Activated CD8-positive, alpha-beta T cell treated with anti-CD3 and anti-CD28 coated beads for 36 hours (primary cell): ENCODE data around the gene ZNF484. TPM values are rescaled to one million over a fixed set of nuclear protein-coding genes. Genes with fewer than 3 reads are reported as not detected.
"Not testable (repeated sequence)": the region's sequence is repeated elsewhere in the genome, so short reads cannot be mapped to it uniquely, and the experiment has no call there.

Experiments
- ATAC-seq: fragments of 200-7000 bp; cut with Tn5 transposase; one replicate; pipeline ENCODE4 v1.10.0; 2021; ENCODE audit warnings: mild to moderate bottlenecking, moderate library complexity
- CTCF ChIA-PET: fragments of 350-600 bp; sonication (Branson Sonifier 250); formaldehyde crosslinking; loops from one replicate; lab custom pipeline; 2021; ENCODE audit warnings: antibody characterized with exemption; lab: Charles Lee
- POLR2A ChIA-PET: fragments of 350-600 bp; sonication (Branson Sonifier 250); formaldehyde crosslinking; loops from one replicate; lab custom pipeline; 2021; ENCODE audit warnings: antibody characterized with exemption; lab: Charles Lee
- DNase-seq: peaks from one replicate; pipeline ENCODE4 v3.0.0-alpha.2; 2020
- H3K27ac Mint-ChIP-seq: one replicate; pipeline ENCODE4 v1.8.0; 2021; ENCODE audit warnings: mild to moderate bottlenecking, mixed read lengths
- H3K27me3 Mint-ChIP-seq: one replicate; pipeline ENCODE4 v1.8.0; 2021; ENCODE audit warnings: mixed read lengths
- H3K36me3 Mint-ChIP-seq: one replicate; pipeline ENCODE4 v1.8.0; 2021; ENCODE audit warnings: low read depth, mixed read lengths
- H3K4me1 Mint-ChIP-seq: one replicate; pipeline ENCODE4 v1.8.0; 2021; ENCODE audit warnings: low read depth, mixed read lengths
- H3K4me3 Mint-ChIP-seq: one replicate; pipeline ENCODE4 v1.8.0; 2021; ENCODE audit warnings: mild to moderate bottlenecking, moderate library complexity, mixed read lengths
- H3K9me3 Mint-ChIP-seq: one replicate; pipeline ENCODE4 v1.8.0; 2021; ENCODE audit warnings: mixed read lengths
- CTCF ChIP-seq: fragments of 200-600 bp; IDR thresholded peaks from one replicate; pipeline ENCODE4 v1.8.0; 2022; ENCODE audit warnings: antibody characterized with exemption, mild to moderate bottlenecking
- intact Hi-C: fragments of 100-400 bp; cut with micrococcal nuclease; formaldehyde crosslinking; loops from one replicate; pipeline ENCODE4 v1.10.0; 2022
- total RNA-seq, 2 experiments: library from RNA; stranded (reverse); gene quantifications; one replicate each; pipeline ENCODE4 v1.2.3, GENCODE V29; 2021

The ZNF484 gene
- total RNA-seq, 2 experiments from 2014 or later: 5.8 to 6.2 TPM

GRCh38 chr9:92820964-92821363 lies 56.9 kb downstream of the ZNF484 start:
- Mint-ChIP-seq H3K4me3 (no peak overlapping the region), H3K9me3 (no peaks in the 10 kb centered on the region), H3K27me3 (peaks cover 20% of the 10 kb centered on the region), H3K36me3 (no peaks in the 10 kb centered on the region), H3K4me1 (no peaks in the 10 kb centered on the region), H3K27ac (no peak overlapping the region)
- ChIA-PET CTCF (interaction anchor here (1.1 to 1.5 kb wide), 2 partner anchors 12 to 13 kb away, joined by 3 to 4 read pairs; no protein-coding TSS in a partner anchor), POLR2A (no interaction called here)
- intact Hi-C loops: no loop called here
- DNase-seq (no peak), ATAC-seq (peak; percentile 30)
- no peak for TF ChIP-seq CTCF

GRCh38 chr9:92819898-92820297 lies 57.9 kb downstream of the ZNF484 start:
- POLR2A ChIA-PET, intact Hi-C loops, H3K9me3 Mint-ChIP-seq, H3K36me3 Mint-ChIP-seq, H3K27ac Mint-ChIP-seq, H3K4me1 Mint-ChIP-seq, DNase-seq, H3K4me3 Mint-ChIP-seq: not testable (repeated sequence)
- CTCF ChIA-PET: interaction anchor here (1.1 to 1.5 kb wide), 3 partner anchors 11 to 184 kb away, joined by 3 to 4 read pairs (median 3); no protein-coding TSS in a partner anchor
- H3K27me3 Mint-ChIP-seq: peaks cover 23% of the 10 kb centered on the region
- peak; percentile 67 for ATAC-seq

- peak; percentile 11 for DNase-seq
- Mint-ChIP-seq H3K4me1 (peaks cover 20% of the 10 kb centered on the region), H3K27me3 (peaks cover 58% of the 10 kb centered on the region), H3K4me3 (peak overlapping the region; percentile 78)
- intact Hi-C loops, ATAC-seq, POLR2A ChIA-PET, H3K27ac Mint-ChIP-seq, H3K36me3 Mint-ChIP-seq, H3K9me3 Mint-ChIP-seq: not testable (repeated sequence)
- CTCF ChIA-PET: interaction anchor here (0.7 to 1.5 kb wide), 7 partner anchors 11 to 94 kb away, joined by 3 to 4 read pairs (median 3); no protein-coding TSS in a partner anchor
These were observed 68.1 kb downstream of the ZNF484 start for GRCh38 chr9:92809629-92810326.

GRCh38 chr9:92808726-92809451 lies 68.9 kb downstream of the ZNF484 start:
- Mint-ChIP-seq H3K4me3 (peak overlapping the region; percentile 78), H3K9me3 (no peaks in the 10 kb centered on the region), H3K27me3 (peaks cover 52% of the 10 kb centered on the region), H3K27ac (peak overlapping the region; percentile 78), H3K36me3 (no peaks in the 10 kb centered on the region), H3K4me1 (peaks cover 15% of the 10 kb centered on the region)
- CTCF ChIA-PET: interaction anchor here (0.7 to 1.5 kb wide), 6 partner anchors 10 to 93 kb away, joined by 3 to 4 read pairs (median 3); no protein-coding TSS in a partner anchor
- POLR2A ChIA-PET: interaction anchor here (1.3 kb wide), 1 partner anchor 59 kb away, joined by 3 read pairs; no protein-coding TSS in a partner anchor
- no peak for TF ChIP-seq CTCF
- intact Hi-C loops: no loop called here
- ATAC-seq (peak; percentile 70), DNase-seq (peak; percentile 75)

GRCh38 chr9:92807757-92808725 lies 69.8 kb downstream of the ZNF484 start:
- CTCF ChIA-PET: interaction anchor here (0.6 to 1.5 kb wide), 3 partner anchors 12 to 37 kb away, joined by 3 to 4 read pairs (median 3); no protein-coding TSS in a partner anchor
- intact Hi-C loops: no loop called here
- H3K4me3 Mint-ChIP-seq: peak overlapping the region; percentile 78
- peaks cover 46% of the 10 kb centered on the region for H3K27me3 Mint-ChIP-seq
- peak; percentile 35 for DNase-seq
- no peaks in the 10 kb centered on the region for H3K9me3 Mint-ChIP-seq
- H3K4me1 Mint-ChIP-seq: peaks cover 15% of the 10 kb centered on the region
- no peak overlapping the region for H3K27ac Mint-ChIP-seq
- H3K36me3 Mint-ChIP-seq: no peaks in the 10 kb centered on the region
- ATAC-seq: peak; percentile 21
- POLR2A ChIA-PET: interaction anchor here (0.5 to 1.3 kb wide), 5 partner anchors 9 to 138 kb away, joined by 3 to 4 read pairs (median 3); partner anchors contain the start of gene IPPK
- no peak for TF ChIP-seq CTCF
